Left colon (tissue), 2 donors: Measurements from ENCODE around the gene LY6G5C. TPM values are rescaled to one million over a fixed set of nuclear protein-coding genes. Genes with fewer than 3 reads are reported as not detected.

Experiments
- ATAC-seq: fragments of 200-7000 bp; cut with Tn5 transposase; one replicate; pipeline ENCODE4 v1.9.1; 2020; ENCODE audit warnings: mild to moderate bottlenecking, moderate library complexity
- DNase-seq, 2 donors: peaks; one replicate each; pipeline ENCODE4 v3.0.0-alpha.2; 2020
- intact Hi-C, 2 donors: fragments of 100-400 bp; cut with DNase I in 1 of 2; cut with micrococcal nuclease in 1 of 2; formaldehyde crosslinking; loops; one replicate each; pipeline versions ENCODE4 v1.11.2 to v1.14.0; 2022; cut with DNase I, micrococcal nuclease
- microRNA-seq, 2 donors: library from miRNA; unstranded; fragments of <30 nt; microRNA quantifications; one replicate each; pipeline versions ENCODE4 v1.1.0 to v1.2.0, GENCODE V29; 2020
- total RNA-seq, 2 donors: library from RNA; stranded (reverse); fragmentation: NEBNext Ultra II Directional; extraction: Animal tissue kit (Norgen Biotek cat#: 25700); gene quantifications; one replicate each; pipeline ENCODE4 v1.2.1, GENCODE V29; 2021
- donor health status: DM: no; HTN: no; CAD: no.
- donor health status: DM: yes; HTN: yes; CAD: no.

LY6G5C gene
- total RNA-seq, 2 donors from 2014 or later, result 1.6 to 2.5 TPM

GRCh38 chr6:31631209-31631608, 49.7 kb downstream of the LY6G5C start:
- ATAC-seq (peak; percentile 11), DNase-seq (no peak)
- intact Hi-C loops, result no loop called here

DNA sequence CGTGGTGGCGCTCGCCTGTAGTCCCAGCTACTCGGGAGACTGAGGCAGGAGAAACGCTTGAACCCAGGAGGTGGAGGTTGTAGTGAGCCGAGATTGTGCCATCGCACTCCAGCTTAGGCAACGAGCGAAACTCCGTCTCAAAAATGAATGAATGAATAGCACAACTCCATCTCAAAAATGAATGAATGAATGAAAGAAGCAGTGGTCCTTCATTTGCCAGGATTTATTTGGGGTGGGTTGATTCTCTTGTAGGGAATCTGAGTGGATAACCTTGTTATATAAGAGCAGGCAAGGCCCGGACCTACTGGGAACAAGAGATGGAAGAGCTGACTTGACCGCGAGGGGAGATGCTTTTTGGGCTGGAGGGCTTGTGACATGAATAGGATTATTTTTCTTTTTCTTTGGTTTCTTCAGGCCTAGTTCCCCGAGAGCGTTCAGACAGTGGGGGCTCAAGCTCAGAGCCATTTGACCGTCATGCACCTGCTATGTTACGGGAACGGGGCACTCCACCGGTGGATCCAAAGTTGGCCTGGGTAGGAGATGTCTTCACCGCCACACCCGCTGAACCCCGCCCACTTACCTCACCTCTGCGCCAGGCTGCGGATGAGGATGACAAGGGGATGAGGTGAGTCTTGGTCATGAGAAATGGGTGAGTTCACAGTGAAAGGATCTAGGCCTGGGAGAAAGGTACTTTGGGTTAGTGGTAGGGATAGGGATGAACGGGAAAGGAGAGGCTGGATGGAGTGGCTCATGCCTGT, 50.5 kb downstream of the LY6G5C start:
- intact Hi-C loops, result no loop called here
- ATAC-seq, result peak; percentile 11
- DNase-seq, result no peak

- no peak for ATAC-seq
- intact Hi-C loops, result no loop called here
- no peak for DNase-seq
Measured at GRCh38 chr6:31629014-31629413, 51.9 kb downstream of the LY6G5C start.

DNA sequence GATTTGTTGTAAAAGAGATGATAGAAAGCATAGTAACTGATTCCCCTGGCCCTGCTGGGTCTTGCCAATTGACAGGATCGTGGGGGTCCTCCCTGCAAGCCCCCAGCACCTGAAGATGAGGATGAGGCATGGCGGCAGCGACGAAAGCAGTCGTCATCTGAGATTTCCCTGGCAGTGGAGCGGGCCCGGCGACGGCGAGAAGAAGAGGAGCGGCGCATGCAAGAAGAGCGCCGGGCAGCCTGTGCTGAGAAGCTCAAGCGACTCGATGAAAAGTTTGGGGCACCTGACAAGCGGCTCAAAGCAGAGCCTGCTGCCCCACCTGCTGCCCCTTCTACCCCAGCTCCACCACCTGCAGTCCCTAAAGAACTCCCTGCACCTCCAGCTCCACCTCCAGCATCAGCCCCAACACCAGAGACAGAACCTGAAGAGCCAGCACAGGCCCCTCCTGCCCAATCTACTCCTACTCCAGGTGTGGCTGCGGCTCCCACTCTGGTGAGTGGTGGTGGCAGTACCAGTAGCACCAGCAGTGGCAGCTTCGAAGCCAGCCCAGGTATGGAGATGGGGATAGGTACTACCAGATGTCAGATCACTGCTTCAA, 53.1 kb downstream of the LY6G5C start:
- DNase-seq (no peak), ATAC-seq (no peak)
- intact Hi-C loops, result no loop called here

GRCh38 chr6:31626952-31627351, 53.9 kb downstream of the LY6G5C start:
- intact Hi-C loops, result no loop called here
- DNase-seq (no peak), ATAC-seq (no peak)

Small RNA genes lying within 50 kb of the gene (microRNA-seq; reads per million reads assigned to microRNA genes)
- gene MIR4646, result 0 to 0.53 reads per million in 2 donors
- gene MIR6832, result 0 to 1.4 reads per million in 2 donors

Other genes starting within 250 kb of the LY6G5C start
- gene MICB, start 182.9 kb downstream of the LY6G5C start, total RNA-seq, result 1 to 10 TPM; 1.2 to 1.3 TPM
- not detected for gene MCCD1, start 152.1 kb downstream of the LY6G5C start, total RNA-seq
- 100 to 1,000 TPM; 221 to 269 TPM for gene DDX39B, start 139.1 kb downstream of the LY6G5C start, total RNA-seq
- under 1 TPM; 0.58 to 0.92 TPM for gene ATP6V1G2, start 134.5 kb downstream of the LY6G5C start, total RNA-seq
- 10 to 100 TPM; 14.4 to 18.0 TPM for gene NFKBIL1, start 133.5 kb downstream of the LY6G5C start, total RNA-seq
- under 1 TPM in 1 of 2 donors, not detected in 1; 0.36 TPM for gene LTA, start 108.8 kb downstream of the LY6G5C start, total RNA-seq
- 1 to 10 TPM in 1 of 2 donors, under 1 TPM in 1; 0.27 to 1.4 TPM for gene TNF, start 105.5 kb downstream of the LY6G5C start, total RNA-seq
- 1 to 10 TPM in 1 of 2 donors, under 1 TPM in 1; 0.70 to 3.0 TPM for gene LTB, start 98.6 kb downstream of the LY6G5C start, total RNA-seq
- gene LST1, start 94.8 kb downstream of the LY6G5C start, total RNA-seq, result 1 to 10 TPM; 2.4 to 5.8 TPM
- gene NCR3, start 88.1 kb downstream of the LY6G5C start, total RNA-seq, result 1 to 10 TPM in 1 of 2 donors, not detected in 1; 1.1 TPM
- 10 to 100 TPM in 1 of 2 donors, 1 to 10 TPM in 1; 5.2 to 15.0 TPM for gene AIF1, start 65.8 kb downstream of the LY6G5C start, total RNA-seq
- gene PRRC2A, start 60.4 kb downstream of the LY6G5C start, total RNA-seq, result 100 to 1,000 TPM in 1 of 2 donors, 10 to 100 TPM in 1; 92.9 to 110 TPM
- 100 to 1,000 TPM; 272 to 282 TPM for gene BAG6, start 28.4 kb downstream of the LY6G5C start, total RNA-seq
- 1 to 10 TPM; 2.0 to 3.1 TPM for gene APOM, start 25.2 kb downstream of the LY6G5C start, total RNA-seq
- gene C6orf47, start 20.3 kb downstream of the LY6G5C start, total RNA-seq, result 10 to 100 TPM; 35.7 to 36.3 TPM
- 10 to 100 TPM; 11.1 to 15.2 TPM for gene GPANK1, start 16.1 kb downstream of the LY6G5C start, total RNA-seq
- gene CSNK2B, start 15.0 kb downstream of the LY6G5C start, total RNA-seq, result 100 to 1,000 TPM; 137 to 155 TPM
- 1 to 10 TPM; 8.7 to 9.9 TPM for gene LY6G5B, start 11.1 kb downstream of the LY6G5C start, total RNA-seq
- gene ABHD16A, start 22.3 kb upstream of the LY6G5C start, total RNA-seq, result 10 to 100 TPM; 51.5 to 53.9 TPM
- not detected for gene LY6G6F, start 25.8 kb upstream of the LY6G5C start, total RNA-seq
- not detected for gene LY6G6D, start 34.3 kb upstream of the LY6G5C start, total RNA-seq
- gene LY6G6C, start 40.7 kb upstream of the LY6G5C start, total RNA-seq, result not detected
- under 1 TPM in 1 of 2 donors, not detected in 1; 0.20 TPM for gene MPIG6B, start 42.3 kb upstream of the LY6G5C start, total RNA-seq
- 100 to 1,000 TPM in 1 of 2 donors, 10 to 100 TPM in 1; 84.2 to 139 TPM for gene DDAH2, start 48.2 kb upstream of the LY6G5C start, total RNA-seq
- 100 to 1,000 TPM; 502 to 513 TPM for gene CLIC1, start 55.5 kb upstream of the LY6G5C start, total RNA-seq
- gene MSH5, start 58.9 kb upstream of the LY6G5C start, total RNA-seq, result 10 to 100 TPM; 18.7 to 26.9 TPM
- 1 to 10 TPM; 3.2 to 3.9 TPM for gene SAPCD1, start 81.6 kb upstream of the LY6G5C start, total RNA-seq
- 10 to 100 TPM; 11.4 to 11.8 TPM for gene VWA7, start 96.3 kb upstream of the LY6G5C start, total RNA-seq
- 10 to 100 TPM; 35.3 to 58.1 TPM for gene VARS1, start 114.7 kb upstream of the LY6G5C start, total RNA-seq
- 10 to 100 TPM; 33.0 to 33.5 TPM for gene LSM2, start 125.9 kb upstream of the LY6G5C start, total RNA-seq
- gene HSPA1L, start 134.2 kb upstream of the LY6G5C start, total RNA-seq, result 1 to 10 TPM in 1 of 2 donors, under 1 TPM in 1; 0.89 to 1.1 TPM
- gene HSPA1A, start 134.5 kb upstream of the LY6G5C start, total RNA-seq, result 100 to 1,000 TPM; 124 to 136 TPM
- 100 to 1,000 TPM; 252 to 296 TPM for gene HSPA1B, start 146.7 kb upstream of the LY6G5C start, total RNA-seq
- gene NEU1, start 181.8 kb upstream of the LY6G5C start, total RNA-seq, result 10 to 100 TPM; 33.1 to 63.5 TPM
- 100 to 1,000 TPM; 763 to 988 TPM for gene SLC44A4, start 197.9 kb upstream of the LY6G5C start, total RNA-seq
- 10 to 100 TPM; 28.0 to 30.5 TPM for gene EHMT2, start 216.6 kb upstream of the LY6G5C start, total RNA-seq
- 1 to 10 TPM; 2.7 to 2.9 TPM for gene ZBTB12, start 221.0 kb upstream of the LY6G5C start, total RNA-seq
- gene C2, start 246.7 kb upstream of the LY6G5C start, total RNA-seq, result 10 to 100 TPM in 1 of 2 donors, 1 to 10 TPM in 1; 6.1 to 18.2 TPM